HG03442 (cell line): ENCODE measurements around the gene MTG1.
A peak's percentile ranks its signal among the peaks of the same experiment; 100 is the strongest.
"Not testable (repeated sequence)": the region's sequence is repeated elsewhere in the genome, so short reads cannot be mapped to it uniquely, and the experiment has no call there.

Experiments used
- ATAC-seq: cut with Tn5 transposase; IDR thresholded peaks from one replicate; pipeline ENCODE4 v1.9.1; 2021; ENCODE audit warnings: mild to moderate bottlenecking, moderate library complexity; ENCODE audit not compliant: unreplicated experiment

Gene MTG1

DNA sequence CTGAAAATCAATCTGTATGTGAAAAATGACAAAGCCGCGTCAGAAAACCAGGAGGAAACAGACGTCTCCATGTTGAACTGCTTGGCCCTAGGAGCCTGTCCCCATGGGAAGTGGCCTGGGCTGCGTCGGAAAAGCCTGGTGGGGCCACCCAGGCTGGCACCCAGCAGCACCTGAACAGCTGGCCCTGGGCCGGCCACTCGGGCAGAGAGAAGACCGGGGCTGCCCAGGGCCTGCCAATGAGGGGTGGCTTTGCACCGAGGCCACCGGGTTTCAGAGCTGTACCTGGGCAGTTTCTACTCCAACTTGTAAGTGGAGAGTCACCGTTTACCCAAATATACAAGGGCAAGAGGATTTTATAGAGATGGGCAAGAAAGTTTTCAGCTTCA is 35.0 kb upstream of the MTG1 start:
- no peak for ATAC-seq

DNA sequence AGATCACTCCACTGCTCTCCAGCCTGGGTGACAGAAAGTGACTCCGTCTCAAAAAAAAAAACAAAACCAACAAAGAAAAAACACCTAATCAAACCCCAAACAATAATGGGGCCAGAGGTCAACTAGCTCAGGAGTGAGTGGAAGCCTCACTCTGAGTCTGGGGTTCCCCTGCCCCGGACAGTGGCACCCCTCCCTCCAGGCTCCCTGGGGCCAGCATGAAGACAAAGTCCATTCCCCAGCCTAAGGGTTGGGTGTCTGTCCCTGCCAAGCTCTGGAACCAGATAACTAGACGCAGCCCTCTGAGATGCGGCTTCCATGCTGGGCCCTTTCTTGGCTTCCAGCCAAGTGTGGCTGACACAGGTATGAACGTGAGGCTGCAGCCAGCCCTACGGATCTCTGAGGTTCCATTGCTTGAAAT is 34.4 kb upstream of the MTG1 start:
- no peak for ATAC-seq

- ATAC-seq, result no peak
These were observed 33.9 kb upstream of the MTG1 start for GRCh38 chr10:133359972-133360610.

GRCh38 chr10:133361227-133361626 is 32.7 kb upstream of the MTG1 start:
- no peak for ATAC-seq

DNA sequence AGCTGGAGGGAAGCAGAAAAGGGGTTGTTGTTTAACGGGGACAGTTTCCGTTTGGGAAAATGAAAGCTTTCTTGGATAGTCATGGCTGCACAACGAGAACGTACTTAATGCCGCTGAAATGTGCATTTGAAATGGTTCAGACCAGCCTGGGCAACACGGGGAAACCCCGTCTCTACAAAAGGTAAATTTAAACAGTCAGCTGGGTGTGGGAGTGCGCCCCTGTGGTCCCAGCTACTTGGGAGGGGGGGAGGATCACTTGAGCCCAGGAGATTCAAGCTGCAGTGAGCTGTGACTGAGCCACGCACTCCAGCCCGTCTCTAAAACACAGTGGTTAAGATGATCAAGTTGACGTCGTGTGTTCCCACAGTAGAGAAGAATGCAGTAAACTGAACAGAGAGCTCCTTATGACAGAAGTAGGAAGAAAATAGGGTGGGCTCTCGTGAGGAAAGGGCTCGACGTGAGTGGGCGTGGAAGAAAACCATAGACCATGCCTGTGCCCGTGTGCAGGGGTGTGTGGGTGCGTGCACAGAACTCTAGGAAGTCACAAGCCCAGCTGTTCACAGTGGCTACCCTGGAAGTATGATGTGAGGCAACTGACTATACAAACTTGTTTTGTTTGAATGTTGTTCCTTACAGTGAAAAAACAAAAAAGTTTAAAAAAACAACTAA is 32.0 kb upstream of the MTG1 start:
- ATAC-seq, result no peak

- ATAC-seq, result no peak
These were observed 31.1 kb upstream of the MTG1 start for GRCh38 chr10:133362846-133363245.

GRCh38 chr10:133364645-133365431 is 29.1 kb upstream of the MTG1 start:
- no peak for ATAC-seq

DNA sequence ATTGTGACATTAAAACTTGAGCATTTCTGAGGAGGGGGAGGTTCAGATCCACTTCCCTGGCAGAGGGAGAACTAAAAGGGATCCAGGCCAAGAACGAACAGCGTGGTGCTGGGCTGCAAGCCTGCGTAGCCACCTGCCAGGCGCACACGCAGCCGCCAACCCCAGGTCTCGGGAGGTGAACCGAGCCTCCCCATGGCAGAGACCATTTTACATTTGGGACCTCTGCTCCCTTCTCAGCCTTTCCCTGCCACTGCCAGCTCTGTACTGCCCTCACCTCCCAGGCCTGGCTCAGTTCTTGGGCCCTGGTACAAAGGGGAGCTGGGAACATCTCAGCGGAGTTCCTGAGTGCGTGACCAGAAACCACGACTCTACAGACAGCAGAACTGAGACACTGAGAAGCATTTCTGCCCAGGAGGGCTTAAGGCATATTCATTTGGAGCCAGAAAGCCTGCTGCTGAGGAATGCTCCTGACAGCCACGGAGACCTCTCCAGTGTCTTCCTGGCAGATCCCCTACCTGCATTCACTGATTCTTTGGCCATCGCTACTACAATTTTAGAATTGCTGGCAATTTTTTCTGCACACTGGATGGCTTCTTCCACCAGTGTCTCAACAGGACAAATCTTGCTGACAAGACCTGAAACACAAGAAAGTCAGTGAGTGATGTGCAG is 28.4 kb upstream of the MTG1 start:
- no peak for ATAC-seq

DNA sequence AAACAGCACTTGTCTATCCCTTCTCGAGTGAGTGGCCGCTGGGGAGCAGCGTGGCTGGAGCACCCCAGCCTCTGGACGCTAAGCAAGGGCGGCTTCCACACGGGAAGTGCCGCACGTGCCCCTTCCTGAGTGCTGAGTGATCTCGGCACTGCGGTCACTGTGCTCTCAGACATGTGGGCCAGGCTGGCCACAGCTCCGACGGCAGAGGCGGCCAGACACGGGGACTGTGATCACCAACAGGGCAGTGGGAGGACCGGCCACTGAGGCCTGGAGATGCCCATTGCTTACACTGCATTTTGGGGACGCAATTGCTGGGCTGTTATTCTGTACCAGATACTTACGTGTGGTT is 27.9 kb upstream of the MTG1 start:
- ATAC-seq, result no peak

- ATAC-seq, result no peak
These were observed 27.2 kb upstream of the MTG1 start for GRCh38 chr10:133366751-133367150.

GRCh38 chr10:133367461-133367860 is 26.5 kb upstream of the MTG1 start:
- ATAC-seq, result not testable (repeated sequence)

- ATAC-seq, result no peak
These were observed 25.8 kb upstream of the MTG1 start for GRCh38 chr10:133368153-133368552.

DNA sequence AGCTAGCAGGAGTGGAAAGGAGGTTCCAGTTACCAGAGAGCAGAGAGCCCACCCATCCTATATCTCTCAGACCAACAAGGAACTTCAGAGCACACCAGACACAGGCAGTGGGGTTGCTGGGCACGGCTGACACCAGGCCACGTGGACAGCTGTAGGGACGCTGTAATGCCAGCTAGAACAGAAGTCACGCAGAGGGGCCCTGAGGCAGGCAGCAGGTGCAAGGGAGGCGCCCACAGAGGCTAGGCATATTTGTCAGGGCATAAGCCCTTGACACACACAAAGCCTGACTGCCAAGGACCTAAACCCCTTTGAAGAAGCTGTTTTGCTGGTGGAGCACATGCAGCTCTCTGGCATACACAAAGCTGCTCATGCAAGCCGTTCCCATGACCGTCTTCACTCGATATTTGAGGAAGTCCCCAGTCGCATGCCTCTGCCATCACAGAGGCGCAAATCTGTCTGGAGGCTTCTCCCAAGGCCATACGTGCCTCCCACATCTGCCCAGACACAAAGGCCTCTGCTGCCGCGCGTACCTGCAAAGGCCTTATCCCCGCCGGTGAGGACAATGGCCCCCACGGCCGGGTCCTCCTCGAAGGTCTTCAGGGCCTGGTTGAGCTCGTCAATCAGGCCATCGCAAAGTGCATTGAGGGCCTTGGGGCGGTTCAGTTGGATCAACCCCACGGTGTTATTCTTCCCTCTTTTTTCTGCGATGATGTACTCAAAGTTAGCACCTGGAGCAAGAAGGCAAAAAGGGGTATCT is 23.7 kb upstream of the MTG1 start:
- no peak for ATAC-seq

DNA sequence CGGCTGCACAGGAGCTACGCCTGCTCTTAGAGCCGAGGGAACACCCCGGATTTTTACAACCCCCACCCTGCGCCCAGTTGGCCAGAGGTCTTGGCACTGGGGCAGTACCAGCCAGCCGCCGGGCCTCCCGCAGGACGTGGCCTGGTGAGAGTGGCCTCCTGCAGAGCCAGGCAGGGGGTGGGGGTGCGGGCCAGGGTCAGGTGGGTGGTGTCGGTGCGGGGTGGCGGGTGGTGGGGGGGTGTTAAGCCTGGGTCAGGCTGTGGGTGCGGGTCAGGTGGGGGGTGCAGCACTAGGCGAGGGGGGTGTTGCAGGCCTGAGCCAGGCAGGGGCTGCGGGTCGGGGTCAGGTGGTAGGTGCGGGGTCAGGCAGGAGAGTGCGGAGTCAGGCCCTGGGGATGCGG is 21.4 kb upstream of the MTG1 start:
- ATAC-seq, result no peak

- peak; percentile 90 for ATAC-seq
These were observed 20.5 kb upstream of the MTG1 start, which contains the start of gene ECHS1 for GRCh38 chr10:133373174-133374090. Gene ECHS1 (minus strand): TSS chr10:133373354. CDS start chr10:133373333, 21 bp downstream.

DNA sequence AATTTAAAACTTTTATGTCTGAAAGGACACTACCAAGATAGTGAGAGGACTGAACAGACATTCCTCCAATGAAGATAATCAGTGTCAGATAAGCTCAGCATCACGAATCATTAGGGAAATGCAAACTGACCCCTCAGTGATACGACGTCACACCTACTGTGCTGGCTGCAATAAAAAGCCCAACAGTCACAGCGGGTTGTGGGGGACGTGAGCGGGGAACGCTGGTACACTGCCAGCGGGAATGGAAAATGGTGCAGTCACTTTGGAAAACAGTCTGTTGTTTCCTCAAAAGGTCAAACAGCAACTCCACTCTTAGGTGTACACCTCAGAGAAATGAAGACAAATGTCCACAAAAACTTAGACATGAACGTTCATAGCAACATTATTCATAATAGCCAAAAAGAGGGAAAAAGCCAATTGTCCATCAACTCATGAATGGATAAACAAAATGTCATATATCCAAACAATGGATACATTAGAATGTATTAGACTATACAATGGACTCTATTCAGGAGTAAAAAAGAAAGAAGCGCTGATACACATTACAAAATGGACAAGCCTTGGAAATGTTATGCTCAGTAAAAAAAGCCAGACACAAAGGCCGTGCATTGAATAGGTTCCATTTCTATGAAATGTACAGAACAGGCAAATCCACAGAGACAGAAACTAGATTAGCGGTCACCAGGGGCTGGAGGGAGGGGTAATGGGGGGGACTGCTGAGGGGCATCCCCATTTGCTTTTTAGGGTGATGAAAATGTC is 18.4 kb upstream of the MTG1 start:
- no peak for ATAC-seq

- ATAC-seq, result not testable (repeated sequence)
These were observed 17.8 kb upstream of the MTG1 start for GRCh38 chr10:133376183-133376582.

- ATAC-seq, result no peak
These were observed 16.7 kb upstream of the MTG1 start for GRCh38 chr10:133377025-133377817.
